PFSK-1 (cell line): ENCODE results near the gene TOGARAM2.

Experiments used
- FOXP2 ChIP-seq: optimal IDR thresholded peaks from 2 replicates; pipeline ENCODE3; 2011; ENCODE audit warnings: borderline replicate concordance, control low read depth, inconsistent platforms; ENCODE audit not compliant: insufficient read depth; ENCODE audit errors: extremely low read length, extremely low read depth
- POLR2AphosphoS5 ChIP-seq: IDR thresholded peaks from 2 replicates; pipeline ENCODE4 v1.6.1; 2012; ENCODE audit warnings: low read depth, mild to moderate bottlenecking, control low read depth, low read length, moderate library complexity
- REST ChIP-seq, 2 experiments: IDR thresholded peaks; 2 replicates each; pipeline versions ENCODE4 v1.6.1 to v1.8.0; 2011 to 2012; ENCODE audit warnings: low read depth in 2 of 2, low read length in 2 of 2, control low read depth in 1 of 2, inconsistent platforms in 1 of 2, mild to moderate bottlenecking in 1 of 2, moderate library complexity in 1 of 2; ENCODE audit not compliant: insufficient read depth in 1 of 2
- SIN3A ChIP-seq: IDR thresholded peaks from 2 replicates; pipeline ENCODE4 v1.6.1; 2012; ENCODE audit warnings: mild to moderate bottlenecking, low read length, moderate library complexity, borderline replicate concordance; ENCODE audit not compliant: insufficient read depth
- TAF1 ChIP-seq: IDR thresholded peaks from 2 replicates; pipeline ENCODE4 v1.6.1; 2012; ENCODE audit warnings: low read length, control low read depth, borderline replicate concordance; ENCODE audit not compliant: insufficient read depth

TOGARAM2 gene

DNA sequence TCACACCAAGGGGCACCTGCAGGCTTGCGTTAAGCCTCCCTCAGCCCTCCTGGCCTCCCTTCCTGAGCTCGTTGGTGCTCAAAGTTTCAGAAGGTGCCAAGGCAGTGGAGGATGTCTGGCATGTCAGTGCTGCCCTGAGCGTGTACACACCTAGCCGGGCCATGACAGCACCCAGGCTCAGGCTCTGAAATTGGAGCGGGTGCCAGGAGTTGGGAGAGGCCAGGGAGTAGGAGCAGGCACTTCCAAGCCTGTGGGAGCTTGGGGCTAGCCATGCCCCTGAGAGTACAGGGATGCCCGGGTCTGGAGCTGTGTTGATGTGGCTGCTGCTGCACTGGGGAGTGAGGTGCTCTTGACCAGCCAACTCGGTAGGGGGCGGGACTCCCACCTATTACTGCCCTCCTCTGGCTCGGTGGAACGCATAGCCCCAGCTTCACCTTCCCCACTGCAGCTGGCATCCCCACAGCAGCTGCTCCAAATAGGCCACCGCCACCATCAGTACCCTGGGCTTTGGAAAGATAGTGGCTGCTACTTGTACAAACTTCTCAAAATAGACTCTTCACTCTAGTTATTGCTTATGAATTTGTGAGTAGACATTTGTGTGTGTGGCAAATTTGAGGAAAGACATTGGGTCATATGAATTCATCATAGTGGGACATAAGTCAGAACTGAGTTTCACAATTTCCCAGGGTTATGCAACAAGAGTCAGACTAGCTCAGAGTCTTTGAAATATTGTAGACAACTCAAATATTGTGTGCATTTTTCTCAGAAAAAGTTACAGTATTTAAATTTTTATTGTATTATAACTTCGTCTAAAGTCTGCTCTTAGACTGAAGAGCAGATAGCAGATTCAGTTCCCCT lies 100.0 kb downstream of the TOGARAM2 start:
- TF ChIP-seq SIN3A (no peak), REST (IDR thresholded peaks at IDR 0.05; ENCODE audit: insufficient read depth in 1 of 2, low read depth in 2 of 2, low read length in 2 of 2) (no peak), TAF1 (no peak), FOXP2 (no peak), POLR2AphosphoS5 (no peak)

DNA sequence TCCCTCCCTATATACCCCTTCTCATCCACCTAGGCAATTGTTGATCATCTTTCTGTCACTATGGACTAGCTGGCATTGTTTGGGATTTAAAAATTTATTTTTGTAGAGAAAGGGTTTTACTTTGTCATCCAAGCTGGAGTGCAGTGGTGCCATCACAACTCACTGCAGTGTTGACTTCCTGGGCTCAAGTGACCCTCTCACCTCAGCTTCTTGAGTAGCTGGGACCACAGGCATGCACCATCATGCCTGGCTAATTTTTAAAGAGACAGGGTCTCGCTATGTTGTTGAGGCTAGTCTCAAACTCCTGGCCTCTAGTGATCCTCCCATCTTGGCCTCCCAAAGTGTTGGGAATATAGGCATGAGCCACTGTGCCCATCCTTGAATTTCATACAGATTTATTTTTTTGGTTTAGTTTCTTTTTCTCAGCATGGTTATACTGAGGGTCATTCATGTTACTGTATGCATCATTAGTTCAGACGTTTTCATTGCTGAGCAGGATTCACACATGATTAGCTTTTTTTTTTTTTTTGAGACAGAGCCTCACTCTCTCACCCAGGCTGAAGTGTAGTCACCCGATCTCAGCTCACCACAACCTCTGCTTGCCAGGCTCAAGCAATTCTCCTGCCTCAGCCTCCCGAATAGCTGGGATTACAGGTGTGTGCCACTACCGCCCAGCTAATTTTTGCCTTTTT lies 101.9 kb downstream of the TOGARAM2 start:
- TF ChIP-seq TAF1 (no peak), REST (IDR thresholded peaks at IDR 0.05; ENCODE audit: insufficient read depth in 1 of 2, low read depth in 2 of 2, low read length in 2 of 2) (no peak), POLR2AphosphoS5 (no peak), FOXP2 (no peak), SIN3A (no peak)

DNA sequence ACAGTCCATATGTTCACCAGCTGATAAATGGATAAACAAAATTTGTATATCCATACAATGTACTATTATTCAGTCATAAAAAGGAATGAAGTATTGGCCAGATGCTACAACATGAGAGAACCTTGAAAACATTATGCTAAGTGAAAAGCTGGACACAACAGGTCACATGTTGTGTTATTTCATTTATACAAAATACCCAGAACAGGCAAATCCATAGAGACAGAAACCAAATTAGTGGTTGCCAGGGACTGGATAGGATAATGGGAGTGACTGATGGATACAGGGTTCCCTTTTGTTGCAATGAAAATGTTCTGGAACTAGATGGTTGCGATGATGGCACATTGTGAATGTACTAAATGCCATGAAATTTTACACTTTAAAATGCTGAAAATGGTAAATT lies 103.5 kb downstream of the TOGARAM2 start:
- no peak for TF ChIP-seq FOXP2
- TF ChIP-seq TAF1 = no peak
- no peak for TF ChIP-seq POLR2AphosphoS5
- TF ChIP-seq REST (IDR thresholded peaks at IDR 0.05; ENCODE audit: insufficient read depth in 1 of 2, low read depth in 2 of 2, low read length in 2 of 2) = no peak
- no peak for TF ChIP-seq SIN3A

DNA sequence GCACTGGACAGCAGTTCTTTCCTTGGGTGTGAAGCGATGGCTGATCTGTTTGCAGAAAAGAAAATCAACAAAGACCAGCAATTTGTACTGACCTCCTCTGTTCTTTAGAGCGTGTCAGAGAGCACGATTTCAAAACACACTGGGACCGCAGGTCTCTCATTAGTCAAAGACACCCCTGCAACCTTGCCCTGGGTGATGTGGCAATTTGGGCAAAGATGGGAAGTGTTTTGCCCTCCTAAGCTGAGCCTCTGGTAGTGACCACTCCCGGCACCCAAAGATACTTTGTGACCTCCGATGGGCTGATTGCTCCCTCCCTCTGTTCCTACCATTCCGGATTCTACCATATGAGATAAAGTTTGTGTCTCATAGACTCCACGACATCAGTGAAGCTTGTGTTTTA lies 115.9 kb downstream of the TOGARAM2 start:
- TF ChIP-seq SIN3A (no peak), FOXP2 (no peak)

DNA sequence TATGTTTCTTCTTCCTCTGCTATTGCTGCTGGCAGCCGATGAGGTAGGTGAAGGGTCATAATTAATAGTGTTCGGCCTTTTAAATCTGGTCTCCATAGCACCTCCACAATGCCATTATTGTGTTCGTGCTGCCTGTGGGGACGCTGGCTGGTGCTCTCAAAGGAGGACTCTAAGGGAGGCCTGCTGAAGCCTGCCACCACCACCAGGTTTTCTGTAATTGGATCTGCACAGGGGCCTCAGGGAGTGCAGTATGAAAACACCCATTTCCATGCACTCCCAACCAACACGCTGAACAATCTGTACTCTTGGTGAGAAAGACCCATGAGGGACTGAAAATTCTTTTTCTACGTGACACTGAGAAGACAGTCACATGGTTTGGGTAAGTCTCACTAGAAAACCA lies 116.5 kb downstream of the TOGARAM2 start:
- TF ChIP-seq FOXP2 (no peak), POLR2AphosphoS5 (no peak)

DNA sequence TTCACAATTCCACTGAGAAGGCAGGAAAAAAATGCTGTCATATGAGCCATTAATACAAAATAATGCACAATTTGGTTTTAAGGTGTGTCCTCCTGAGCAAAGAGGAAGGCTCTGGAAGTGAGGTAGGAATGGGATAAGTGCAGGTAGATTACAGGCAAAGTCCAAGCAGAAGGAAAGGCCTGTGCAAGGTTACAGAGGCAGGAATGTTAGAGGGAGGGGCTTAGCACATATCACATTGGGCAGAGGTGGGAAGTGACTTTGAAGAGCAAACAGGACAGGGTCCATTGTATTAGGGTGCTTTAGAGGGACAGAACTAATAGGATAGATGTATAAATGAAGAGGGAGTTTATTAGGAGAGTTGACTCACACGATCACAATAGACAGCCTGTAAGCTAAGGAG lies 119.5 kb downstream of the TOGARAM2 start:
- no peak for TF ChIP-seq TAF1
- no peak for TF ChIP-seq SIN3A
- TF ChIP-seq FOXP2 = no peak
- no peak for TF ChIP-seq REST (IDR thresholded peaks at IDR 0.05; ENCODE audit: insufficient read depth in 1 of 2, low read depth in 2 of 2, low read length in 2 of 2)
- no peak for TF ChIP-seq POLR2AphosphoS5
